Esophagus squamous epithelium (tissue), 5 donors: ENCODE results near the gene GLRA1. TPM values are rescaled to one million over a fixed set of nuclear protein-coding genes. Genes with fewer than 3 reads are reported as not detected.

ENCODE experiments used
- DNase-seq: peaks from one replicate; lab custom pipeline; 2025; lab: John Stamatoyannopoulos, UW
- H3K27ac ChIP-seq, 4 donors: fragments of 200-600 bp; sonication (generic); one replicate each; pipeline ENCODE4 v1.5.1; 2016 to 2019; ENCODE audit warnings: mild to moderate bottlenecking in 1 of 4
- H3K27me3 ChIP-seq, 4 donors: fragments of 200-600 bp; sonication (generic); 1 replicate in 3 of 4; 2 replicates in 1 of 4; pipeline versions ENCODE4 v1.5.1 to v1.6.0; 2017 to 2021; ENCODE audit warnings: antibody characterized with exemption in 1 of 4
- H3K36me3 ChIP-seq, 3 donors: fragments of 200-600 bp; sonication (generic); one replicate each; pipeline ENCODE4 v1.5.1; 2016 to 2019
- H3K4me1 ChIP-seq, 3 donors: fragments of 200-600 bp; sonication (generic); one replicate each; pipeline ENCODE4 v1.5.1; 2017 to 2019
- H3K4me3 ChIP-seq, 4 donors: fragments of 200-600 bp; sonication (generic); 1 replicate in 3 of 4; 2 replicates in 1 of 4; pipeline ENCODE4 v1.5.1; 2016 to 2019; ENCODE audit warnings: mild to moderate bottlenecking in 2 of 4, moderate library complexity in 1 of 4
- H3K9me3 ChIP-seq, 3 donors: fragments of 200-600 bp; sonication (generic); one replicate each; pipeline ENCODE4 v1.5.1; 2016 to 2019
- POLR2A ChIP-seq, 4 donors: fragments of 450-650 bp; IDR thresholded peaks; one replicate each; pipeline ENCODE4 v1.6.1; 2017; ENCODE audit warnings: antibody characterized with exemption in 4 of 4, mild to moderate bottlenecking in 4 of 4, moderate library complexity in 3 of 4
- WGBS, 2 donors: methylation state at CpG; one replicate each; pipeline ENCODE4 v1.1.5; 2018; 5-methylcytosine and 5-hydroxymethylcytosine counted together
- intact Hi-C: fragments of 100-400 bp; cut with DNase I; formaldehyde crosslinking; loops from one replicate; pipeline ENCODE4 v1.15.0; 2022
- total RNA-seq, 4 donors: library from RNA; depleted of rRNA; stranded (reverse); fragments of >200 nt; gene quantifications; one replicate each; pipeline ENCODE4 v1.1.0, GENCODE V29; 2016
- TF ChIP-seq, protein P1 (sequence below), 6 experiments: fragments of 450-650 bp in 4 of 6; fragments of 200-600 bp in 2 of 6; sonication (generic) in 2 of 6; IDR thresholded peaks; one replicate each; pipeline ENCODE4 v1.5.1; 2016 to 2019; ENCODE audit warnings: antibody characterized with exemption in 6 of 6, mild to moderate bottlenecking in 4 of 6, moderate library complexity in 4 of 6
- donor health status: DM: yes; HTN: yes; CAD: no.

GLRA1 gene
- total RNA-seq, 4 donors from 2014 or later = not detected

DNA sequence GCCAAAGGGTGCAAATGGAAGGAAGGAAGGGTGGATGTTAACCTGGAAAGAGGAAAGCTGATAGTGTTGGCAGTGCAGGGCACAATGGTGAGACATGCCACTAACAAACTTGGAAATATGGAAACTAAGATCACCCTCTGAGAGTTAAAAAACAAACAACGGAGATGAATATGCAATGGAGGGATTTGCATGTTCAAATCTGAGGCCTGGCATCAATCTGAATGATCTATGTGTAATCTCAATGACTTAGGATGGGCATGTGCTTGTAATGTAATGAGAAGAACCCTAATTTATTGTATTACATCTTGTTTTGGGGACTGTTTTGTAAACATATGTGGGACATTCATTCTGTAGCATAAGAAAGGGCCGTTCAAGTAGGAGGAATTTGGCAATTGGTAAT lies 54.4 kb downstream of the GLRA1 start:
- 71 to 74% methylated on average over 2 of the region's 2 CpGs for WGBS, 2 donors
- TF ChIP-seq, protein P1, sequence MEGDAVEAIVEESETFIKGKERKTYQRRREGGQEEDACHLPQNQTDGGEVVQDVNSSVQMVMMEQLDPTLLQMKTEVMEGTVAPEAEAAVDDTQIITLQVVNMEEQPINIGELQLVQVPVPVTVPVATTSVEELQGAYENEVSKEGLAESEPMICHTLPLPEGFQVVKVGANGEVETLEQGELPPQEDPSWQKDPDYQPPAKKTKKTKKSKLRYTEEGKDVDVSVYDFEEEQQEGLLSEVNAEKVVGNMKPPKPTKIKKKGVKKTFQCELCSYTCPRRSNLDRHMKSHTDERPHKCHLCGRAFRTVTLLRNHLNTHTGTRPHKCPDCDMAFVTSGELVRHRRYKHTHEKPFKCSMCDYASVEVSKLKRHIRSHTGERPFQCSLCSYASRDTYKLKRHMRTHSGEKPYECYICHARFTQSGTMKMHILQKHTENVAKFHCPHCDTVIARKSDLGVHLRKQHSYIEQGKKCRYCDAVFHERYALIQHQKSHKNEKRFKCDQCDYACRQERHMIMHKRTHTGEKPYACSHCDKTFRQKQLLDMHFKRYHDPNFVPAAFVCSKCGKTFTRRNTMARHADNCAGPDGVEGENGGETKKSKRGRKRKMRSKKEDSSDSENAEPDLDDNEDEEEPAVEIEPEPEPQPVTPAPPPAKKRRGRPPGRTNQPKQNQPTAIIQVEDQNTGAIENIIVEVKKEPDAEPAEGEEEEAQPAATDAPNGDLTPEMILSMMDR (IDR thresholded peaks at IDR 0.05) = no peak
- no peak for TF ChIP-seq POLR2A (IDR thresholded peaks at IDR 0.05)
- Histone ChIP-seq H3K36me3 (no peaks in the 10 kb centered on the region), H3K4me3 (no peak overlapping the region), H3K27me3 (no peaks in the 10 kb centered on the region), H3K4me1 (no peaks in the 10 kb centered on the region), H3K9me3 (no peaks in the 10 kb centered on the region), H3K27ac (no peak overlapping the region)
- intact Hi-C loops = no loop called here
- DNase-seq = no peak

DNA sequence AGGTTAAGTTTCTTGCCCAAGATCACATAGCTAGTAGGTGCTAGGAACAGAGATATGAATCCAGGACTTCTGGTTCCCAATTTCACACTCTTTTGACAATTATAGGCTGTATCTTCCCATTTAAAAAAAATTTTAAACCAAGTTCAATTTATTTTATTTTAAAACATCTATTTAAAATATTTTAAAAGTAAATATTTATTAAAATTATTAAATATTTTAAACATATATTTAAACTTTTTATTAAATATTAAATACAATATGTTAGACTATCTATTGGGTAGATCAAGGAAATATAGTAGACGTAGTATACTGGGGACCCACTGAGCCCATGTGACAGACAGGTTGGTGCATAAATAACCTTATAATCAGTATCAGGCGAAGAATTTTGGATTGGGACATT lies 54.8 kb downstream of the GLRA1 start:
- Histone ChIP-seq H3K4me1 (no peaks in the 10 kb centered on the region), H3K4me3 (no peak overlapping the region), H3K36me3 (no peaks in the 10 kb centered on the region), H3K27me3 (no peaks in the 10 kb centered on the region), H3K9me3 (no peaks in the 10 kb centered on the region), H3K27ac (no peak overlapping the region)
- WGBS, 2 donors = 83 to 90% methylated on average over 2 of the region's 2 CpGs
- TF ChIP-seq, protein P1 (IDR thresholded peaks at IDR 0.05) = no peak
- TF ChIP-seq POLR2A (IDR thresholded peaks at IDR 0.05) = no peak
- no peak for DNase-seq
- intact Hi-C loops = no loop called here

DNA sequence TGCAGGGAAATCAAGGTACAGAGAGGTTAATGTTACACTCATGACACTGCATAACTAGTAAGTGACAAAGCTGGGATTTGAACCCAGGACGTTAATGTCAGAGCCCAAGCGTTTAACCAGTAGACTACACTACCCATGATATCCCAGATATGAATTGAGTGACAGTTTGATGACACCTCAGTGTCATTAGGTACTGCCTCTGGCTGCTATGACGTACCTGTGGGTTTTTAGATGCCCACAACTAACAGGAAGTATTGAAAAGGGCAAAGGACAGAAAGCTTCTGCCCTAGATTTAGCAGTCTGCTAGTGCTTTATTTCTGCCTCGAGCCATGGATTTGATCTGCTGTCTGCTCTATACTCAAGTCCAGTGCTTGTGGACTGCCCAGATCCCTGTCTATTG lies 56.2 kb downstream of the GLRA1 start:
- no peak for DNase-seq
- H3K36me3 ChIP-seq = no peaks in the 10 kb centered on the region
- H3K4me1 ChIP-seq = no peaks in the 10 kb centered on the region
- no peak overlapping the region for H3K4me3 ChIP-seq
- WGBS, 2 donors = 60 to 61% methylated on average over 4 of the region's 4 CpGs
- H3K9me3 ChIP-seq = no peaks in the 10 kb centered on the region
- no peaks in the 10 kb centered on the region for H3K27me3 ChIP-seq
- intact Hi-C loops = no loop called here
- TF ChIP-seq, protein P1 (IDR thresholded peaks at IDR 0.05) = no peak
- no peak for TF ChIP-seq POLR2A (IDR thresholded peaks at IDR 0.05)
- no peak overlapping the region for H3K27ac ChIP-seq

DNA sequence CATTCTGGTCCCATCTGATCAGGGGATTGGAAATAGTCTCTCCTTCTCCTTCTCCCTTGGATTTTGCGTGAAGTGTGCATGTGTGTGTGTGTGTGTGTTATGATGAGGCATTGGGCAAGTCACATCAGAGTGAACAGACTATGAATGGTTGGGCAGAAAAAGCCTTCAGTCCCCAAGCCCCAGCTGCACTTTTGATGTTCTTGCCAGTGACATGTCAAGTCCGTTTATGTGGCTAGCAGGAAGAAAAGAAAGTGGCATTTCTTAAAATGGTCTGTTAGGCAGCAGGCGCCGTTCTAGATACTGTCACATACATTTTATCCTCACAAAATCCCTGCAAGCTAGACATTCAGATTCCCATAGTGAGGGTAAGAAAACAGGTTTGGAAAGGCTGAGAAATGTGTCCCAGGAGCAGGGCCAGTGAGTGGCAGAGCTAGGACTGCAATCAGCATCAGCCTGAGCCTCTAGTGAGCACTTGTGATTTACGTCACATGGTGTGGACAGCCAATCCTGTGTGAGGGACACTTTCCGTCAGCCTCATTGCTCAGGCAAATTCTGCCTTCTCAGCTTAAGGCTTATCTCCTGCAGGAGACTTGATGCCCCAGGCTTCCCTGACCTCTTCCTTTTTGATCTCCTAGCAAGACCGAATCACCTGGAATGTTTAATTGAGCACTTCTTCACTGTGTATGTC lies 60.4 kb downstream of the GLRA1 start:
- no peaks in the 10 kb centered on the region for H3K36me3 ChIP-seq
- no peak for TF ChIP-seq POLR2A (IDR thresholded peaks at IDR 0.05)
- TF ChIP-seq, protein P1 (IDR thresholded peaks at IDR 0.05) = no peak
- H3K4me3 ChIP-seq = no peak overlapping the region

DNA sequence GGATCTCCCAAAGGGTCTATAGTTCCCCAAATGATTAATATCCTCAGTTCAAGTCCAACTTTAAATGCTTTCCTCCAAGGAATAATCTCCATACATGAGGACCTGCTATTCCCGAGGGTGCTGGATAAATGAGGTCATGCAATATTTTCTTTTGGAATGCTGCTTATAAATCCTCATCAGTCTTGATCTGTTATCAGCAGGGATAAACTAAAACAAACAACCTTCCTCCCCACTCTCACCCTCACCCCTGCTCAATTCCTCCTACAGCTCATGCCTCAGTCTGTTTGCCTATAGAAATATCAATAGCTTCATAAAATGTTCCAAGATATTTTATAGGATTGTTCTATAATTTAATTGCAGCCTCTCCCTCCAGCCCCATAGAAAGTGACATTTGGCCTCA lies 61.1 kb downstream of the GLRA1 start:
- H3K27ac ChIP-seq = no peak overlapping the region
- no peaks in the 10 kb centered on the region for H3K36me3 ChIP-seq
- intact Hi-C loops = no loop called here
- TF ChIP-seq, protein P1 (IDR thresholded peaks at IDR 0.05) = no peak
- no peak for TF ChIP-seq POLR2A (IDR thresholded peaks at IDR 0.05)
- no peak for DNase-seq
- H3K9me3 ChIP-seq = no peaks in the 10 kb centered on the region
- no peak overlapping the region for H3K4me3 ChIP-seq
- no peaks in the 10 kb centered on the region for H3K4me1 ChIP-seq
- H3K27me3 ChIP-seq = no peaks in the 10 kb centered on the region
- 23 to 36% methylated on average over 1 of the region's 1 CpG for WGBS, 2 donors

More for the DNA sequence above, 60.4 kb downstream of the GLRA1 start:
- no peak for DNase-seq
- no peaks in the 10 kb centered on the region for H3K27me3 ChIP-seq
- no peaks in the 10 kb centered on the region for H3K9me3 ChIP-seq
- intact Hi-C loops = no loop called here
- no peaks in the 10 kb centered on the region for H3K4me1 ChIP-seq
- no peak overlapping the region for H3K27ac ChIP-seq
- WGBS, 2 donors = 72 to 74% methylated on average over 3 to 6 of the region's 7 CpGs
